Stomach (tissue), 4 donors: ENCODE results near the gene DISC1.

Experiments
- POLR2A ChIP-seq, 4 donors: fragments of 450-650 bp; IDR thresholded peaks; one replicate each; pipeline ENCODE4 v1.6.1; 2016; ENCODE audit warnings: antibody characterized with exemption in 4 of 4, control low read depth in 2 of 4, mild to moderate bottlenecking in 1 of 4, moderate library complexity in 1 of 4
- POLR2AphosphoS5 ChIP-seq, 3 donors: sonication (generic); formaldehyde crosslinking; IDR thresholded peaks; one replicate each; pipeline ENCODE4 v1.6.1; 2016; ENCODE audit warnings: antibody characterized with exemption in 3 of 3
- TF ChIP-seq, protein P1 (sequence below), 7 experiments: fragments of 450-650 bp in 4 of 7; fragments of 200-600 bp in 3 of 7; sonication (generic) in 3 of 7; IDR thresholded peaks; one replicate each; pipeline ENCODE4 v1.5.1; 2016 to 2019; ENCODE audit warnings: antibody characterized with exemption in 7 of 7, control low read depth in 2 of 7, mild to moderate bottlenecking in 1 of 7

DNA sequence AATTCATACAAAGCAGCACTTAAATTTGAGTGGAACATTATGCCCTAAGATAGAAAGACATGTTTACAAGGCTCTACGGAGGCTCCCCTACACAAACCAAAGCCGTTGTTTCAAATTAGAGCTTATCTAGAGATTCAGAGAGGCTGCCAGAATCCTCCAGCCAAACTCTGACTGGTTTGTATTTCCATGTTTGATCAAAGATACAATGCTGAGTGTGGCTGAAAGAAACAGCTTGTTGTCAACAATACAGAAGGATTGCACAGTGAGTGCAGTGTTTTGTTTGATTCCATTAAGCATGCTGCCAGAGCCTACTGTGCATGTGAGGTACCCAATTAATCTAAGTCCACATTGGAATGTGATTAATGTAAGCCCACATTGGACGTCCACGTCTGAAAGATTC, 402.7 kb downstream of the DISC1 start:
- TF ChIP-seq, protein P1, sequence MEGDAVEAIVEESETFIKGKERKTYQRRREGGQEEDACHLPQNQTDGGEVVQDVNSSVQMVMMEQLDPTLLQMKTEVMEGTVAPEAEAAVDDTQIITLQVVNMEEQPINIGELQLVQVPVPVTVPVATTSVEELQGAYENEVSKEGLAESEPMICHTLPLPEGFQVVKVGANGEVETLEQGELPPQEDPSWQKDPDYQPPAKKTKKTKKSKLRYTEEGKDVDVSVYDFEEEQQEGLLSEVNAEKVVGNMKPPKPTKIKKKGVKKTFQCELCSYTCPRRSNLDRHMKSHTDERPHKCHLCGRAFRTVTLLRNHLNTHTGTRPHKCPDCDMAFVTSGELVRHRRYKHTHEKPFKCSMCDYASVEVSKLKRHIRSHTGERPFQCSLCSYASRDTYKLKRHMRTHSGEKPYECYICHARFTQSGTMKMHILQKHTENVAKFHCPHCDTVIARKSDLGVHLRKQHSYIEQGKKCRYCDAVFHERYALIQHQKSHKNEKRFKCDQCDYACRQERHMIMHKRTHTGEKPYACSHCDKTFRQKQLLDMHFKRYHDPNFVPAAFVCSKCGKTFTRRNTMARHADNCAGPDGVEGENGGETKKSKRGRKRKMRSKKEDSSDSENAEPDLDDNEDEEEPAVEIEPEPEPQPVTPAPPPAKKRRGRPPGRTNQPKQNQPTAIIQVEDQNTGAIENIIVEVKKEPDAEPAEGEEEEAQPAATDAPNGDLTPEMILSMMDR (IDR thresholded peaks at IDR 0.05): no peak
- TF ChIP-seq POLR2A (IDR thresholded peaks at IDR 0.05) (no peak), POLR2AphosphoS5 (IDR thresholded peaks at IDR 0.05) (no peak)
